PFSK-1 (cell line): ENCODE data around the gene UBTD1.

ENCODE experiments used
- FOXP2 ChIP-seq: optimal IDR thresholded peaks from 2 replicates; pipeline ENCODE3; 2011; ENCODE audit warnings: borderline replicate concordance, control low read depth, inconsistent platforms; ENCODE audit not compliant: insufficient read depth; ENCODE audit errors: extremely low read length, extremely low read depth
- POLR2AphosphoS5 ChIP-seq: IDR thresholded peaks from 2 replicates; pipeline ENCODE4 v1.6.1; 2012; ENCODE audit warnings: low read depth, mild to moderate bottlenecking, control low read depth, low read length, moderate library complexity
- SIN3A ChIP-seq: IDR thresholded peaks from 2 replicates; pipeline ENCODE4 v1.6.1; 2012; ENCODE audit warnings: mild to moderate bottlenecking, low read length, moderate library complexity, borderline replicate concordance; ENCODE audit not compliant: insufficient read depth
- TAF1 ChIP-seq: IDR thresholded peaks from 2 replicates; pipeline ENCODE4 v1.6.1; 2012; ENCODE audit warnings: low read length, control low read depth, borderline replicate concordance; ENCODE audit not compliant: insufficient read depth
- TF ChIP-seq, protein P1 (sequence below), 2 experiments: IDR thresholded peaks; 2 replicates each; pipeline versions ENCODE4 v1.6.1 to v1.8.0; 2011 to 2012; ENCODE audit warnings: low read depth in 2 of 2, low read length in 2 of 2, control low read depth in 1 of 2, inconsistent platforms in 1 of 2, mild to moderate bottlenecking in 1 of 2, moderate library complexity in 1 of 2; ENCODE audit not compliant: insufficient read depth in 1 of 2

Gene UBTD1

DNA sequence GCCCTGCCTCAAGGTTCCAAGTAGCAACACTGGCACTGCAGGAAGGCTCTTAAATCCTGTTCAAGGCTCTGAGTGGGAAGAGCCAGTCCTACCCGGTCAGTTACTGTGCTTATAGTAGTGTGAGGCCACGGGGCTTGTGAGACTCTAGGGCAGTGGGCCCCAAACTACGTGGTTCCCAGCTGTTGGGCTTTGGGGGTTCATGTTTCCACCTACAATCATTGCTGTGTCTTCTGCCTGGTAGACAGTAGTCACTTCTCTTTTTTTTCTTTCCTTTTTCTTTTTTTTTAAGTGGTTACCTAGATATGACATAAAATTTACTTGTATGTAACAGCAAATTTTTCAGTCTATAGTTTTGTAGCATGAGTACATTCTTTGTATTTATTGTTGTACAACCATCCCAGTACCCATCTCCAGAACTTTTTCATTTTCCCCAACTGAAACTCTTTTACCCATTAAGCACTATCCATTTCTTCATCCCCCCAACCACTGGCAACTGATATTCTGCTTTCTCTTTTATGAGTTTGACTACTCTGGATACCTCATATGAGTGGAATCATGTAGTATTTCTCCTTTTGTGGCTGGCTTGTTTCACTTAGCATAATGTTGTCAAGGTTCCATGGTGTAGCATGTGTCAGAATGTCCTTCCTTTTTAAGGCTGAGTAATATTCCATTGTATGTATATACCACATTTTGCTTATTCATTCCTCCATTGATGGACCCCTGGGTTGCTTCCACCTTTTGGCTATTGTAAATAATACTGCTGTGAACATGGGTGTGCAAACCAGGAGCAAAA is 7.7 kb downstream of the UBTD1 start:
- TF ChIP-seq SIN3A (no peak), FOXP2 (no peak), POLR2AphosphoS5 (no peak), TAF1 (no peak)
- TF ChIP-seq, protein P1, sequence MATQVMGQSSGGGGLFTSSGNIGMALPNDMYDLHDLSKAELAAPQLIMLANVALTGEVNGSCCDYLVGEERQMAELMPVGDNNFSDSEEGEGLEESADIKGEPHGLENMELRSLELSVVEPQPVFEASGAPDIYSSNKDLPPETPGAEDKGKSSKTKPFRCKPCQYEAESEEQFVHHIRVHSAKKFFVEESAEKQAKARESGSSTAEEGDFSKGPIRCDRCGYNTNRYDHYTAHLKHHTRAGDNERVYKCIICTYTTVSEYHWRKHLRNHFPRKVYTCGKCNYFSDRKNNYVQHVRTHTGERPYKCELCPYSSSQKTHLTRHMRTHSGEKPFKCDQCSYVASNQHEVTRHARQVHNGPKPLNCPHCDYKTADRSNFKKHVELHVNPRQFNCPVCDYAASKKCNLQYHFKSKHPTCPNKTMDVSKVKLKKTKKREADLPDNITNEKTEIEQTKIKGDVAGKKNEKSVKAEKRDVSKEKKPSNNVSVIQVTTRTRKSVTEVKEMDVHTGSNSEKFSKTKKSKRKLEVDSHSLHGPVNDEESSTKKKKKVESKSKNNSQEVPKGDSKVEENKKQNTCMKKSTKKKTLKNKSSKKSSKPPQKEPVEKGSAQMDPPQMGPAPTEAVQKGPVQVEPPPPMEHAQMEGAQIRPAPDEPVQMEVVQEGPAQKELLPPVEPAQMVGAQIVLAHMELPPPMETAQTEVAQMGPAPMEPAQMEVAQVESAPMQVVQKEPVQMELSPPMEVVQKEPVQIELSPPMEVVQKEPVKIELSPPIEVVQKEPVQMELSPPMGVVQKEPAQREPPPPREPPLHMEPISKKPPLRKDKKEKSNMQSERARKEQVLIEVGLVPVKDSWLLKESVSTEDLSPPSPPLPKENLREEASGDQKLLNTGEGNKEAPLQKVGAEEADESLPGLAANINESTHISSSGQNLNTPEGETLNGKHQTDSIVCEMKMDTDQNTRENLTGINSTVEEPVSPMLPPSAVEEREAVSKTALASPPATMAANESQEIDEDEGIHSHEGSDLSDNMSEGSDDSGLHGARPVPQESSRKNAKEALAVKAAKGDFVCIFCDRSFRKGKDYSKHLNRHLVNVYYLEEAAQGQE (IDR thresholded peaks at IDR 0.05; ENCODE audit: insufficient read depth in 1 of 2, low read depth in 2 of 2, low read length in 2 of 2), result no peak

GRCh38 chr10:97508342-97508741 is 9.6 kb downstream of the UBTD1 start:
- TF ChIP-seq TAF1 (no peak), POLR2AphosphoS5 (no peak), SIN3A (no peak), FOXP2 (no peak)
- TF ChIP-seq, protein P1 (IDR thresholded peaks at IDR 0.05; ENCODE audit: insufficient read depth in 1 of 2, low read depth in 2 of 2, low read length in 2 of 2), result no peak

DNA sequence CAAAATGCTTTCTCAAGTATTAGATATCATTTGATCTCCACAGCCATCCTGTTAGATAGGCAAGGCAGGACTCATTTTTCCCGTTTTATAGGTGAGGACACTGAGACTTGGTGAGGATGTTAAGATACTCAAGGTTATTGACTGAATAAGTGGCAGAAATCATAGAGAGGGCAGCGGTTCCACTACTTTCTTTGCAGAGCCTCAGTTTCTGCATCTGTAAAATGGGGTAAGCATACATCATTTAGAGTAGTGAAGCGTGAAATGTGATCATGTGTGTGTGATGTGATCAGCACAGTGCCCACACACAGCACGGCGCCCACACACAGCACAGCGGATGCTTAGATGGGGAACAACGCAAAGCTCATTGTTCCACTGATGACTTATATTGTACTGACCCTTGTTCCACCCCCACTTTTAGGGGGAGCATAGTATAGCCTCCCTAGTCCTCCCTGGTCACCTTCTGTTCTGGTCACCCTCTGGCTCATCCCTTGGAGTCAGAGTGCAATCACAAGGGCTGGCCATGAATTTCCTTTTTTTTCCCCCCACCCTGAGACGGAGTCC is 10.5 kb downstream of the UBTD1 start:
- no peak for TF ChIP-seq FOXP2
- no peak for TF ChIP-seq POLR2AphosphoS5
- no peak for TF ChIP-seq TAF1
- no peak for TF ChIP-seq SIN3A
- TF ChIP-seq, protein P1 (IDR thresholded peaks at IDR 0.05; ENCODE audit: insufficient read depth in 1 of 2, low read depth in 2 of 2, low read length in 2 of 2), result no peak

GRCh38 chr10:97510686-97511085 is 12.0 kb downstream of the UBTD1 start:
- TF ChIP-seq SIN3A (no peak), POLR2AphosphoS5 (no peak), FOXP2 (no peak), TAF1 (no peak)
- TF ChIP-seq, protein P1 (IDR thresholded peaks at IDR 0.05; ENCODE audit: insufficient read depth in 1 of 2, low read depth in 2 of 2, low read length in 2 of 2), result no peak
